HG03342 (cell line): Measurements from ENCODE around the gene UBTD2.
"Not testable (repeated sequence)": the region's sequence is repeated elsewhere in the genome, so short reads cannot be mapped to it uniquely, and the experiment has no call there.

Experiments
- ATAC-seq: cut with Tn5 transposase; IDR thresholded peaks from one replicate; pipeline ENCODE4 v1.9.1; 2021; ENCODE audit warnings: mild to moderate bottlenecking, moderate library complexity; ENCODE audit not compliant: unreplicated experiment

The UBTD2 gene

GRCh38 chr5:172199446-172199845 is 84.1 kb downstream of the UBTD2 start:
- no peak for ATAC-seq

GRCh38 chr5:172197775-172198174 is 85.8 kb downstream of the UBTD2 start:
- not testable (repeated sequence) for ATAC-seq

GRCh38 chr5:172194985-172195774 is 88.4 kb downstream of the UBTD2 start:
- no peak for ATAC-seq

- no peak for ATAC-seq
Measured at GRCh38 chr5:172193872-172194271, 89.7 kb downstream of the UBTD2 start, which contains the start of gene EFCAB9. TSS of gene EFCAB9 (plus strand) at chr5:172194172. CDS start at chr5:172194173, 1 bp downstream.

DNA sequence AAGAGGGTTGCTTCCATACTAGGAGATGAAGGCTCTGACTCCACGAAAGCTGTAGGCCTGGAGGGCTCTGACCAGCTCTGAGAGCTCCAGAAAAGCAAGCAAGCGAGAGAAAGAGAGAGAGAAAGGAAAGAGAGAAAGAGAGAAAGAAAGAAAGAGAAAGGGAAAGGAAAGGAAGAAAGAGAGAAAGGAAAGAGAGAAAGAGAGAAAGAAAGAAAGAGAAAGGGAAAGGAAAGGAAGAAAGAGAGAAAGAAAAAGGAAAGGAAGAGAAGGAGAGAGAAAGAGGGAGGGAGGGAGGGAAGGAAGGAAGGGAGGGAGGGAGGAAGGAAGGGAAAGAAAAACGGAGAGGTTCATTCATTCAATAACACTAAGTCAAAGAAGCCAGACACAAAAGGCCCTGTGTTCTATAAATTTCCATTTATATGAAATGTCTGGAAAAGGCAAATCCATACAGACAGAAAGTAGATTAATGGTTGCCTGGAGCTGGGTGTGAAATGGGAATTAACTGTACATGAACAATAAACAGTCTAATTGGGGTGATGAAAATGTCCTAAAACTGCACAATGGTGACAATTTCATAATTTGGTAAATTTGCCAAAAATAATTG is 93.8 kb downstream of the UBTD2 start:
- ATAC-seq = no peak

- no peak for ATAC-seq
Measured at GRCh38 chr5:172188893-172189692, 94.5 kb downstream of the UBTD2 start.

DNA sequence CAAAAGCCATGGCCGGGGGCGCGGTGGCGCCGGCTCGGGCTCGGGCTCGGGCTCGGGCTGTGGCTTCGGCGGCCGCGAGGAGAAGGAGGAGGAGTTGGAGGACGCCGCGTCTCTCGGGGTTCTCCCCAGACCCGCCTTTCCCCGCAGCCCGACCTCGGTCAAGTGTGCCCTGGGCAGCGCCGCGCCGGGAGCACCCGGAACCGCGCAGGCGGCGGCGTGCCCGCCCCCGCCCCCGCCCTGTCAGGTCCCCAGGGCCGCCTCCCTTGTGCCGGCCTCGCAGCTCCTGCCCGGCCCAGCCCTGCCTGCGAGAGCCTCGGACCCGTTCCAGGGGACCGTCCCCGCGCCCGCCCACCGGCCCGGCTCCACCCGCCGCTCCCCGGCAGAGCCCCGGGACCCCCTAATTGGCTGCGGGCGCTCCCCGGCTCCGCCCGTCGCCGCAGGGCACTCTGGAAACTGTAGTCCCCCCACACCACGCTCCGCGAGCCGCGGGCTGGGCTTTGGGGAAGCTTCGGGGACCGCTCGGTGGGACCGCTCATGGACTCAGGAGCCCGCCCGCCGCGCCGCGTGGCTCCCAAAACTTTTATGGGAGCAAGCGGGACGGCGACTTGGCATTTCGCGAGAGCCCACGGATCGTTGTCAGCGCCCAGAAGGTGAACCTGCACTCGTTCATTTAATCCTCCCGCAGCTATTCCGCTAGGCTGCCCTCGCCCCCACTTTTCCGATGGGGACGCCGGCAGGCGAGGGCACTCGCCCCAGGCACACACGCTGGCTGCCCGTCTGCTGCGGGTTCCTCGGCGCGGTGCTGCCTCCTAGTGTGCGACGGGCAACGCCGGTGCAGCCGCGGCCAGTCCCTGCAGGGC is 95.3 kb downstream of the UBTD2 start, which contains the start of gene STK10:
Gene STK10, minus strand, starts transcription at position 192 of the 860 bp plus-strand sequence. Its CDS starts 182 bp downstream, at position 10.
- ATAC-seq = peak; percentile 68

- peak; percentile 20 for ATAC-seq
Measured at GRCh38 chr5:172187118-172188032, 96.2 kb downstream of the UBTD2 start.

GRCh38 chr5:172186114-172186695 is 97.4 kb downstream of the UBTD2 start:
- ATAC-seq = no peak

DNA sequence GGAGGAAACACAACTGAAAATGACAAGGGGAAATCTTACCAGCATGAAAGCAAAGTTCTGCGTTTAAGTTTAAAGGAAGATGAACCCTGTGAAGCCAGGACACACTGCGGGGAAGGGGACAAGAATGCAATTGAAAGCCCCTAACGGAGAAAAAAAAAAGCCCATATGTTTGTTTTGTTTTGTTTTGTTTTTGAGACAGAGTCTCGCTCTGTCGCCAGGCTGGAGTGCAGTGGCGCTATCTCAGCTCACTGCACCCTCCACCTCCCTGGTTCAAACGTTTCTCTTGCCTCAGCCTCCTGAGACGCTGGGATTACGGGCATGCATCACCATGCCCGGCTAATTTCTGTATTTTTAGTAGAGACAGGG is 98.5 kb downstream of the UBTD2 start:
- no peak for ATAC-seq

GRCh38 chr5:172183881-172184280 is 99.7 kb downstream of the UBTD2 start:
- no peak for ATAC-seq

- ATAC-seq = no peak
Measured at GRCh38 chr5:172182291-172182690, 101.3 kb downstream of the UBTD2 start.

- no peak for ATAC-seq
Measured at GRCh38 chr5:172180936-172181335, 102.6 kb downstream of the UBTD2 start.

DNA sequence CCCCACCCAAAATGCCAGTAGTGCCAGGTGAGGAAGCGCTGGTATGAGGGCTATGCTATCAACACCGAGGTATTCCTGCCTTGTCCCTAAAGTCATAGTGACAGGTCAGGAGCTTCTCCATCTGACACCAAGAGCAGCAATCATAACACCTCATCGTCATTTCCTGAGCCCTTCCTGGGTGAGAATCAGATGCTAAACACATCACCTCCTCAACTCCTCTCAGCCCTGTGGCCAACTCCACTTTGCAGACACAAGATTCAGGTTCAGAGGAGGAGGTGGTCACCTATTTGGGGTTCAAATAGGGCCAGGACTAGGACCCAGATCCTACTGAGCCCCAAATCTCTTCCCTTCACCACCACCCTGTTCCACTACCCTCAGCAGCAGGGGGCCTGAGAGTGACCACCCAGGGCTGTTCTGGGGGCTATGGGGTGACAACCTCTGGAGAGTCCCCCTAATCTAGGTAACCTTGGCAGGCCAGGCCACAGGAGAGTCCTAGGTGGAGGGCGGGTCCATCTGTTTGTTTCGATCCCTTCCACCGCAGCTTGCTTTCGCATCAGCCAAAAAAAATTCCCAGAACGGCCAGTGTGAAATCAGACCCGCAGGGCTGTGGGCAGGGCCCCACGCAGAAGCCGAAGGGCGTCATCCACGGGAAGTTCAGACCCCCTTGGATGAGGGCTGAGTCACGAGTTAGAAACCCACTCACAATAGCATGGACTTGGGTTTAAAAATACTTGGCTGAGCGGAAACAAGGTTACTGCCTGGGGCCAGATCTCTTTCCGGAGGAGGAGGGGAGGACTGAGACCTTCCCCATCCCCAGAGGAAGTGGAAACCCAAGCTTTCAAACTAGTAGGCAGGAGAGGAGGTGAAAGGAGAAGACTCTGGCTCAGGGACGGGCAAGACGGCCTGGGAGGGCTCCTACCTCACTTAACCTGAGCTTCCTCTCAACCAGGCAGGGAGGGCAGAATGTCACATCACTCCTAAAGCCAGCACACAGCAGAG is 104.3 kb downstream of the UBTD2 start:
- no peak for ATAC-seq

DNA sequence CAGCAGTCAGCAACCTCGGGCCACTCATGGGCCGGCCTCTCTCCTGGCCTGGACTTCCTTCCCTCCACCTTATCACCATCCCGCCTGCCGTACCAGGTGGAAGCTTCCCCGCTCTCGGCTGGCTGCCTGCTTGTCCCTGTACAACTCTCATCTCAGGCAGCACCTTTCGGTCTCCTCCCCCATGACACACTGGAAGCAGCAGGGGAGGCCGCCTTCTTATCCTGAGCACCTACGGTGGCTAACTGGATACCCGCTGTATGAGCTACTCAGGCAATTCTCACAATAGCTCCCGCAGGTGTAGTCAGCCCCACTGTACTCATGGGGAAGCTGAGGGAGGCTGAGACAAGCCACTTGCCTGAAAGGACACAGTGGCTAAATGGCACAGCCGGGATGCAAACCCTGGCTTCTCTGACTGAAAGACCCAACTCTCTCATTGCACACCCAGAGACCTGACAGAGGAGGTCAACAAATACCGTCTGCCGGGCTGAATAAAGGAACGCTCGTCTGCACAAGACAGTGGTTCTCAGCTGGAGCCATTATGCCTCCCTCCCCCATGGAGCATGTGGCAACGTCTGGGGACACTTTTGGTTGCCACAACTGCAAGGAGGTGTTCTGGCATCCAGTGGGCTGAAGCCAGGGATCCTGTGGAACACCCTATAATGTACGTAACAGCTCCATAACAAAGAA is 105.1 kb downstream of the UBTD2 start:
- no peak for ATAC-seq

DNA sequence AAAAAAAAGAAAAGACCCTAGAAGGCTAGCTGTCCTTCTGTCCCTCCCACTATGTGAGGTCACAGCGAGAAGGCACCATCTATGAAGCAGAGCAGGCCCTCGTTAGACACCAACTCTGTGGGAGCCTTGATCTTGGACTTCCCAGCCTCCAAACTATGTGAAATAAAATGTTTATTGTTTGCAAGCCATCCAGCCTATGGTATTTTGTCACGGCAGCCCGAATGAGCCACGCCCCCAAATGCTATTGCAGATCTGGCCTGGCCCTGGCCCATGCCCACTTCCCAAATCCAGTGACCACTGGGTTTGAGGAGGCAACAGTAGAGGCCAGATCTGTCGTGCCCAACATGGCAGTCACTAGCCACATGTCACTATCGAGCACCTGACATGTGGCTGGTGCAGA is 106.4 kb downstream of the UBTD2 start:
- no peak for ATAC-seq

DNA sequence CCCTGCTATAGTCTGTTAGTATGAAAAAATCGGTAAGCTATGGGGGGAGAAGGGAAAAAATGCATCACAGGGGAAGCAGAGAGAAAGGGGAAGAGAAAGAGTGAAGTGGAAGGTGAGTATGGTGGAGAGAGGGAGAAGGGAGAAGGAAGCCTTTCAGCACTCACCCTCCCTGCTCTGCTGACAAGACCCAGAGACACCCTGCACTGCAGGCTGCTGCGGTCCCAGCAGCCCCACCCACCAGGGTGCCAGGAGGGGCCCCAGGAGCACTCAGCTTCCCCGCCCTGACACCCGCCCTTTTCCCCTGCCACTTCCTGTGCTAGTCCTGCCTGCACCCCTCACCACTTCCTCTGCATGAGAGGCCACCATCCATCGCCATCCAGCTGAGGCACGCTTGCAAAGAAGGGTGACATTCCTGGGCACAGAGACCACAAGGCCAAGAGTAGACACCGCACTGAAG is 108.3 kb downstream of the UBTD2 start:
- ATAC-seq = peak; percentile 40
